Panc1 (cell line): ENCODE measurements around the gene SEM1.

Experiments used
- CTCF ChIP-seq: fragments of 450-650 bp; IDR thresholded peaks from 2 replicates; pipeline ENCODE4 v1.5.1; 2017; ENCODE audit warnings: mild to moderate bottlenecking
- POLR2AphosphoS5 ChIP-seq: IDR thresholded peaks from 2 replicates; pipeline ENCODE4 v1.6.1; 2012; ENCODE audit warnings: mild to moderate bottlenecking, low read depth, low read length, moderate library complexity
- REST ChIP-seq, 2 experiments: IDR thresholded peaks; 2 replicates each; pipeline ENCODE4 v1.6.1; 2011 to 2012; ENCODE audit warnings: low read depth in 2 of 2, control low read depth in 1 of 2, low read length in 1 of 2, mild to moderate bottlenecking in 1 of 2, moderate library complexity in 1 of 2; ENCODE audit not compliant: insufficient read depth in 1 of 2

- TF ChIP-seq CTCF, result no peak
- TF ChIP-seq REST (IDR thresholded peaks at IDR 0.05; ENCODE audit: insufficient read depth in 1 of 2, low read depth in 2 of 2, low read length in 1 of 2), result no peak
- no peak for TF ChIP-seq POLR2AphosphoS5
Observed at GRCh38 chr7:96671854-96672253, 37.8 kb downstream of the SEM1 start.
